Measurements from ENCODE around the gene GIMAP7. TPM values are rescaled to one million over a fixed set of nuclear protein-coding genes. Genes with fewer than 3 reads are reported as not detected.

Gene GIMAP7
- polyA plus RNA-seq = 10 to 100 TPM in 3 of 4 donors, 1 to 10 TPM in 1; 3.1 to 31.1 (median 14.0) TPM
- long read RNA-seq, donor 1, transcript GIMAP7-201 (2 exons, 1,256 nt) = major isoform, 25 of 25 reads
- long read RNA-seq, donor 1, partial matches to known transcripts = 0 of 25 reads
- long read RNA-seq, donor 1, other reads (novel, unspliced or antisense) = 0 of 25 reads
- long read RNA-seq, donor 2, transcript GIMAP7-201 (2 exons, 1,256 nt) = major isoform, 7 of 7 reads
- long read RNA-seq, donor 2, partial matches to known transcripts = 0 of 7 reads
- long read RNA-seq, donor 2, other reads (novel, unspliced or antisense) = 0 of 7 reads
- long read RNA-seq, donor 3, partial matches to known transcripts = 0 of 2 reads
- long read RNA-seq, donor 3, other reads (novel, unspliced or antisense) = 0 of 2 reads
- long read RNA-seq, donor 4 = 0 reads
- long read RNA-seq, donor 5, partial matches to known transcripts = 0 of 2 reads
- long read RNA-seq, donor 5, other reads (novel, unspliced or antisense) = 0 of 2 reads
- long read RNA-seq, donor 6, transcript GIMAP7-201 (2 exons, 1,256 nt) = major isoform, 6 of 6 reads
- long read RNA-seq, donor 6, partial matches to known transcripts = 0 of 6 reads
- long read RNA-seq, donor 6, other reads (novel, unspliced or antisense) = 0 of 6 reads
- long read RNA-seq, donor 7, transcript GIMAP7-201 (2 exons, 1,256 nt) = major isoform, 6 of 6 reads
- long read RNA-seq, donor 7, partial matches to known transcripts = 0 of 6 reads
- long read RNA-seq, donor 7, other reads (novel, unspliced or antisense) = 0 of 6 reads
- long read RNA-seq, donor 8 = 0 reads
- long read RNA-seq, donor 9, partial matches to known transcripts = 0 of 1 reads
- long read RNA-seq, donor 9, other reads (novel, unspliced or antisense) = 0 of 1 reads
- long read RNA-seq, donor 10, transcript GIMAP7-201 (2 exons, 1,256 nt) = major isoform, 11 of 19 reads
- long read RNA-seq, donor 10, partial matches to known transcripts = 8 of 19 reads
- long read RNA-seq, donor 10, other reads (novel, unspliced or antisense) = 0 of 19 reads

GRCh38 chr7:150514748-150515222 lies at the start of gene GIMAP7:
Gene GIMAP7 (plus strand): TSS chr7:150514872. CDS start chr7:150519975, 5,103 bp downstream.
- 22% methylated on average over 3 of the region's 3 CpGs for WGBS, 3 donors
- H3K36me3 ChIP-seq (ENCODE audit: control insufficient read depth in 3 of 3, insufficient read depth in 2 of 3, low read depth in 1 of 3, low read length in 3 of 3) = no peaks in the 10 kb centered on the region
- no peaks in the 10 kb centered on the region for H3K9me3 ChIP-seq (ENCODE audit: control insufficient read depth in 2 of 2, insufficient read depth in 1 of 2, low read depth in 1 of 2, low read length in 1 of 2)
- peak within 1 kb of the TSS; percentile 60 to 93 (median 63) for H3K27ac ChIP-seq (ENCODE audit: low read depth in 1 of 3, low read length in 2 of 3)
- no peaks in the 10 kb centered on the region for H3K4me1 ChIP-seq (ENCODE audit: control insufficient read depth in 3 of 3, insufficient read depth in 2 of 3, low read depth in 1 of 3, low read length in 2 of 3)
- H3K27me3 ChIP-seq (ENCODE audit: control insufficient read depth in 3 of 3, insufficient read depth in 3 of 3, low read length in 3 of 3) = no peaks in the 10 kb centered on the region
- FAIRE-seq (no peak), DNase-seq (peak; percentile 9 to 48)
- H3K4me3 ChIP-seq (ENCODE audit: low read depth in 1 of 3, low read length in 3 of 3) = peak within 1 kb of the TSS; percentile 32 to 54 (median 35)

GRCh38 chr7:150464962-150465361 lies 49.7 kb upstream of the GIMAP7 start:
- Histone ChIP-seq H3K4me3 (ENCODE audit: low read depth in 1 of 3, low read length in 3 of 3) (no peak overlapping the region), H3K27me3 (ENCODE audit: control insufficient read depth in 3 of 3, insufficient read depth in 3 of 3, low read length in 3 of 3) (no peaks in the 10 kb centered on the region), H3K9me3 (ENCODE audit: control insufficient read depth in 2 of 2, insufficient read depth in 1 of 2, low read depth in 1 of 2, low read length in 1 of 2) (peaks cover 0 to 10% of the 10 kb centered on the region in 2 donors), H3K27ac (ENCODE audit: low read depth in 1 of 3, low read length in 2 of 3) (no peak overlapping the region), H3K4me1 (ENCODE audit: control insufficient read depth in 3 of 3, insufficient read depth in 2 of 3, low read depth in 1 of 3, low read length in 2 of 3) (no peaks in the 10 kb centered on the region), H3K36me3 (ENCODE audit: control insufficient read depth in 3 of 3, insufficient read depth in 2 of 3, low read depth in 1 of 3, low read length in 3 of 3) (peaks cover 0 to 3% (median 0%) of the 10 kb centered on the region in 3 donors)
- no peak for FAIRE-seq
- 79 to 82% (median 79%) methylated on average over 1 of the region's 1 CpG for WGBS, 3 donors
- DNase-seq = no peak

GRCh38 chr7:150465414-150465813 lies 49.3 kb upstream of the GIMAP7 start:
- Histone ChIP-seq H3K4me1 (ENCODE audit: control insufficient read depth in 3 of 3, insufficient read depth in 2 of 3, low read depth in 1 of 3, low read length in 2 of 3) (no peaks in the 10 kb centered on the region), H3K27me3 (ENCODE audit: control insufficient read depth in 3 of 3, insufficient read depth in 3 of 3, low read length in 3 of 3) (no peaks in the 10 kb centered on the region), H3K4me3 (ENCODE audit: low read depth in 1 of 3, low read length in 3 of 3) (no peak overlapping the region), H3K9me3 (ENCODE audit: control insufficient read depth in 2 of 2, insufficient read depth in 1 of 2, low read depth in 1 of 2, low read length in 1 of 2) (peaks cover 0 to 9% of the 10 kb centered on the region in 2 donors), H3K27ac (ENCODE audit: low read depth in 1 of 3, low read length in 2 of 3) (no peak overlapping the region), H3K36me3 (ENCODE audit: control insufficient read depth in 3 of 3, insufficient read depth in 2 of 3, low read depth in 1 of 3, low read length in 3 of 3) (peaks cover 0 to 3% (median 0%) of the 10 kb centered on the region in 3 donors)
- WGBS, 3 donors = 94 to 100% (median 95%) methylated on average over 2 of the region's 2 CpGs
- DNase-seq = no peak
- no peak for FAIRE-seq

GRCh38 chr7:150466477-150466876 lies 48.2 kb upstream of the GIMAP7 start:
- DNase-seq = no peak
- 70 to 89% (median 76%) methylated on average over 6 of the region's 6 CpGs for WGBS, 3 donors
- Histone ChIP-seq H3K36me3 (ENCODE audit: control insufficient read depth in 3 of 3, insufficient read depth in 2 of 3, low read depth in 1 of 3, low read length in 3 of 3) (peaks cover 0 to 3% (median 0%) of the 10 kb centered on the region in 3 donors), H3K27me3 (ENCODE audit: control insufficient read depth in 3 of 3, insufficient read depth in 3 of 3, low read length in 3 of 3) (no peaks in the 10 kb centered on the region), H3K9me3 (ENCODE audit: control insufficient read depth in 2 of 2, insufficient read depth in 1 of 2, low read depth in 1 of 2, low read length in 1 of 2) (peaks cover 0 to 7% of the 10 kb centered on the region in 2 donors), H3K4me1 (ENCODE audit: control insufficient read depth in 3 of 3, insufficient read depth in 2 of 3, low read depth in 1 of 3, low read length in 2 of 3) (no peaks in the 10 kb centered on the region), H3K27ac (ENCODE audit: low read depth in 1 of 3, low read length in 2 of 3) (no peak overlapping the region), H3K4me3 (ENCODE audit: low read depth in 1 of 3, low read length in 3 of 3) (no peak overlapping the region)
- no peak for FAIRE-seq

- FAIRE-seq (no peak), DNase-seq (no peak)
- Histone ChIP-seq H3K9me3 (ENCODE audit: control insufficient read depth in 2 of 2, insufficient read depth in 1 of 2, low read depth in 1 of 2, low read length in 1 of 2) (peaks cover 0 to 5% of the 10 kb centered on the region in 2 donors), H3K4me3 (ENCODE audit: low read depth in 1 of 3, low read length in 3 of 3) (no peak overlapping the region), H3K36me3 (ENCODE audit: control insufficient read depth in 3 of 3, insufficient read depth in 2 of 3, low read depth in 1 of 3, low read length in 3 of 3) (peaks cover 0 to 3% (median 0%) of the 10 kb centered on the region in 3 donors), H3K27me3 (ENCODE audit: control insufficient read depth in 3 of 3, insufficient read depth in 3 of 3, low read length in 3 of 3) (no peaks in the 10 kb centered on the region), H3K27ac (ENCODE audit: low read depth in 1 of 3, low read length in 2 of 3) (no peak overlapping the region), H3K4me1 (ENCODE audit: control insufficient read depth in 3 of 3, insufficient read depth in 2 of 3, low read depth in 1 of 3, low read length in 2 of 3) (no peaks in the 10 kb centered on the region)
- WGBS, 3 donors = 87 to 98% (median 96%) methylated on average over 3 of the region's 3 CpGs
These were observed 46.4 kb upstream of the GIMAP7 start for GRCh38 chr7:150468241-150468640.

DNA sequence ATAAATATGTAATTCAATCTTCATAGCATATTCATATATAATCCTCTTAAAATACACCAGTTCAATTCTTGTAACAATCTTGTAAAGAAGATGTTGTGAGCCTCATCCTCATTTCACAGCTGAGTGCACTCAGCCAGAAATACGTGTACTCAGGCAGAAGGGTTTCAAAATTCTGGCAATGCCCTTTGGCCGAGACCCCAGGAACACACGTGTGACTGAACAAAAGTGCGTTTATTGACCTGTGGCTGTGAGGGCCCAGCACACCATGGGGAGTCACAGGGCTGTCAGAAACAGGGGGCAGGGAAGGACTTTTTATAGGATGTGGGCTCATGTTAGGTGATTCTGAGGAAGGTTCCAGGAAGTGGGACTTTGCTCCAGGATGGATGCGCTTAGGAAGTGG lies 42.8 kb upstream of the GIMAP7 start:
- Histone ChIP-seq H3K36me3 (ENCODE audit: control insufficient read depth in 3 of 3, insufficient read depth in 2 of 3, low read depth in 1 of 3, low read length in 3 of 3) (peaks cover 0 to 2% (median 2%) of the 10 kb centered on the region in 3 donors), H3K9me3 (ENCODE audit: control insufficient read depth in 2 of 2, insufficient read depth in 1 of 2, low read depth in 1 of 2, low read length in 1 of 2) (no peaks in the 10 kb centered on the region), H3K27ac (ENCODE audit: low read depth in 1 of 3, low read length in 2 of 3) (no peak overlapping the region), H3K4me1 (ENCODE audit: control insufficient read depth in 3 of 3, insufficient read depth in 2 of 3, low read depth in 1 of 3, low read length in 2 of 3) (no peaks in the 10 kb centered on the region), H3K27me3 (ENCODE audit: control insufficient read depth in 3 of 3, insufficient read depth in 3 of 3, low read length in 3 of 3) (no peaks in the 10 kb centered on the region), H3K4me3 (ENCODE audit: low read depth in 1 of 3, low read length in 3 of 3) (no peak overlapping the region)
- FAIRE-seq (no peak), DNase-seq (no peak)
- WGBS, 3 donors = 55 to 75% (median 70%) methylated on average over 5 of the region's 5 CpGs

DNA sequence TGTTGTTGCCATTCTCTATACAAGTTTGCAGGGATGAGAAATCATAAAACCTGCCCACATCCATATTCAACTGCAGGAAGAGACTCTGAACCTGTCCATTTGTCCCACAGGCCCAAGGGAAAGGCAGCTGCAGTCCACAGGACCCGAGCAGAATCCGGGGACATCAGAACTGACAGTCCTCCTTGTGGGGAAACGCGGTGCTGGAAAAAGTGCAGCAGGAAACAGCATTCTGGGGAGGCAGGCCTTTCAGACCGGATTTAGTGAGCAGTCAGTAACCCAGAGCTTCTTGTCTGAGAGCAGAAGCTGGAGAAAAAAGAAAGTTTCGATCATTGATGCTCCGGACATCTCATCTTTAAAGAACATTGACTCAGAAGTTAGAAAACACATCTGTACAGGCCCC lies 40.8 kb upstream of the GIMAP7 start:
- Histone ChIP-seq H3K4me1 (ENCODE audit: control insufficient read depth in 3 of 3, insufficient read depth in 2 of 3, low read depth in 1 of 3, low read length in 2 of 3) (no peaks in the 10 kb centered on the region), H3K36me3 (ENCODE audit: control insufficient read depth in 3 of 3, insufficient read depth in 2 of 3, low read depth in 1 of 3, low read length in 3 of 3) (peaks cover 0 to 2% (median 0%) of the 10 kb centered on the region in 3 donors), H3K27ac (ENCODE audit: low read depth in 1 of 3, low read length in 2 of 3) (no peak overlapping the region), H3K9me3 (ENCODE audit: control insufficient read depth in 2 of 2, insufficient read depth in 1 of 2, low read depth in 1 of 2, low read length in 1 of 2) (no peaks in the 10 kb centered on the region), H3K4me3 (ENCODE audit: low read depth in 1 of 3, low read length in 3 of 3) (no peak overlapping the region), H3K27me3 (ENCODE audit: control insufficient read depth in 3 of 3, insufficient read depth in 3 of 3, low read length in 3 of 3) (no peaks in the 10 kb centered on the region)
- FAIRE-seq (no peak), DNase-seq (no peak)
- 81 to 89% (median 85%) methylated on average over 7 of the region's 7 CpGs for WGBS, 3 donors

GRCh38 chr7:150476285-150476684 lies 38.4 kb upstream of the GIMAP7 start:
- H3K36me3 ChIP-seq (ENCODE audit: control insufficient read depth in 3 of 3, insufficient read depth in 2 of 3, low read depth in 1 of 3, low read length in 3 of 3) = peaks cover 0 to 2% (median 0%) of the 10 kb centered on the region in 3 donors
- H3K9me3 ChIP-seq (ENCODE audit: control insufficient read depth in 2 of 2, insufficient read depth in 1 of 2, low read depth in 1 of 2, low read length in 1 of 2) = no peaks in the 10 kb centered on the region
- no peaks in the 10 kb centered on the region for H3K27me3 ChIP-seq (ENCODE audit: control insufficient read depth in 3 of 3, insufficient read depth in 3 of 3, low read length in 3 of 3)
- WGBS, 3 donors = 81 to 92% (median 88%) methylated on average over 3 of the region's 3 CpGs
- no peaks in the 10 kb centered on the region for H3K4me1 ChIP-seq (ENCODE audit: control insufficient read depth in 3 of 3, insufficient read depth in 2 of 3, low read depth in 1 of 3, low read length in 2 of 3)
- no peak overlapping the region for H3K4me3 ChIP-seq (ENCODE audit: low read depth in 1 of 3, low read length in 3 of 3)
- H3K27ac ChIP-seq (ENCODE audit: low read depth in 1 of 3, low read length in 2 of 3) = no peak overlapping the region
- DNase-seq = no peak
- no peak for FAIRE-seq
